NOMO-1 (cell line): Measurements from ENCODE around the gene IGFBP7.
A peak's percentile ranks its signal among the peaks of the same experiment; 100 is the strongest.

Experiments used
- DNase-seq, 2 experiments: peaks; one replicate each; lab custom pipeline; 2025; ENCODE audit not compliant: unreplicated experiment in 2 of 2; lab: John Stamatoyannopoulos, UW

IGFBP7 gene

DNA sequence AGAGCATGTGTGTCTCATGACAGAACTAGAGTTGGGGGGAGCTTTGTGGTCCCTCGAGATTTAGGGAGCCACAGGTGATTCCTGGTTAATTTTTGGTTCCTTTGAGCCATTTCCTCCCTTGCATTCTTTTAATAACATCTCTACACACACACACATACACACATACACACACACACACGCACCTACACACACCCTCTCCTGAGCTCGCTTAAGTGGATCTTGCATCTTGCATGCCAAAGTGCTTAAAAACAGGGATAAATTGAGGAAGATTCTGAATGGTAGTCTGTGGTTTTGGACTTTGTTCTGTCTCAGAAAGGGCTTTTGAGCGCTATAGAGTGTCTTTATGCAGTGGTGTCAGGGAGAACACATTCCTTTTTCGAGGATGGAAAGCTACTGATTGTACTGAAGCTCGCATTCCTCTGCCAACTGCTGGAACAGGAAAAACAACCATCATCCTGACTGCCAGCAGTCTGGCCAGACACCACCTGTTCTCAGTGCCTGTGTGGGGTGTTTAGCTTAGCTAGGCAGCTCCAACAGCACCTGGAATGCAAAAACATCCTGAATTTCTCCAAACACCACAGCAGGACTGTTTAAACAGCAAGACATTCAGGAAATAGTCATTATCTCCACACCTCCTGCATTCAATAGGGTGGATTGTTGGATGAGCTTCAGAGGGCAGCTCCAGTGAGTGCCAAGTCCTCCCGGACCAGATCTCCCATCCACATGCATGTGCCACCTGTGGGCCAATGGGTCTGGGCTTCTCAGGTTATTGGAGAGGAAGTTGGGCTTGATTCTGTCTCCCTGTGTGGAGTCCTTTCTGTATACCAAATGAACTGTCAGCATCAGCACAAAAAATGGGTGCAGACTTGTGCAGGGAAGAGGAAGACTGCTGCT is 21.9 kb upstream of the IGFBP7 start:
- DNase-seq, result no peak

DNA sequence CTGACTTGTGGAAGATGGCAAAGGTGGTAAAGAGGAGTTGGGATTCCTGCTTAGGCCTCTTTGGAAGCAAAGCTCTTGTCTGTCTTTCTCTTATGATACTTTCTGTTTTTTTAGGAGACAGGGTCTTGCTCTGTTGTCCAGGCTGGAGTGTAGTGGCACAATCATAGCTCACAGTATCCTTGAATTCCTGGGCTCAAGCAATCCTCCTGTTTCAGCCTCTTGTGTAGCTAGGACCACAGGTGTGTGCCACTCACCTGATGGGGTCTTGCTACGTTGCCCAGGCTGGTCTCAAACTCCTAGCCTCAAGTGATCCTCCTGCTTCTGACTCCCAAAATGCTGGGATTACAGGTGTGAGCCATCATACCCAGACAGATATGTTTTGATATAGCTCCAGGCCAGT is 19.3 kb upstream of the IGFBP7 start:
- DNase-seq, result no peak

DNA sequence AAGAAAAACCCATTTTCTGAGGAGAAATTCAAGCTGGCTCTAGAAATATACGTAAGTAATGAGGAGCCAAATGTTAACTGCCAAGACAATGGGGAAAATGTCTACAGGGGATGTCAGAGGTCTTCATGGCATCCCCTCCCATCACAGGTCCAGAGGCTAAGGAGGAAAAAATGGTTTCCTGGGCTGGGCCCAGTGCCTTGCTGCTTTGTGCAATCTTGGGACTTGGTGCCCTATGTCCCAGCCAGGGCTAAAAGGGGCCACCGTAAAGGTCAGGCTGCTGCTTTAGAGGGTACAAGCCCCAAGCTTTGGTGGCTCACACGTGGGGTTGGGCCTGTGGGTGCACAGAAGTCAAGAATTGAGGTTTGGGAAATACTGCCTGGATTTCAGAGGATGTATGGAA is 17.2 kb upstream of the IGFBP7 start:
- no peak for DNase-seq

DNA sequence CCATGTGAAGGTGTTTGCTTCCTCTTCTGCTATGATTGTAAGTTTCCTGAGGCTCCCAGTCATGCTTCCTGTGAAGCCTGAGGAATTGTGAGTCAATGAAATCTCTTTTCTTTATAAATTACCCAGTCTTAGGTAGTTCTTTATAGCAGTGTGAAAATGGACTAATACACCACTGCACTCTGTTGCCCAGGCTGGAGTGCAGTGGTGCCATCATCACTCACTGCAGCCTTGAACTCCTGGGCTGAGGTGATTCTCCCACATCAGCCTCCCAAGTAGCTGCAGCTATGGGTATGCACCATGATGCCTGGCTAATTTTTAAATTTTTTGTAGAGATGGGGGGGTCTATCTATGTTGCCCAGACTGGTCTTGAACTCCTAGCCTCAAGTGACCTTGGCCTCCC is 15.8 kb upstream of the IGFBP7 start:
- DNase-seq, result no peak

DNA sequence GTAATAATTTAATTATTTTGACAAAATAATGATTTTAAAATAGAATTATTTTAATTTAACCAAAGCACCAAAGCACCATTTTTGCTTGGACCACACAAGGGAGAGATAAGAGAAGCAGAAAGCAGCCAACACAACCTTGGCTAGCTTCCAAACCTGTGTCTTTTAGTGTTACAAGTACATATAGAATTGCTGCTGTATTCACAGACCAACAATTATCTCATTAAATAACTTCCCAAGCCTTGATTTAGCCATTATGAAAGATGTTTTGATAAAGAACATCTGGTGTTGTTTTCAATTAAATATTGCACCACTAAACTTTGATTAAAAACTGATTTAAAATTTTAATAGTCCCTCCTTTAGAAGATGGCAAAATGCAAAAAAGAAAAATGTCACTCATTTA is 14.0 kb upstream of the IGFBP7 start:
- no peak for DNase-seq

DNA sequence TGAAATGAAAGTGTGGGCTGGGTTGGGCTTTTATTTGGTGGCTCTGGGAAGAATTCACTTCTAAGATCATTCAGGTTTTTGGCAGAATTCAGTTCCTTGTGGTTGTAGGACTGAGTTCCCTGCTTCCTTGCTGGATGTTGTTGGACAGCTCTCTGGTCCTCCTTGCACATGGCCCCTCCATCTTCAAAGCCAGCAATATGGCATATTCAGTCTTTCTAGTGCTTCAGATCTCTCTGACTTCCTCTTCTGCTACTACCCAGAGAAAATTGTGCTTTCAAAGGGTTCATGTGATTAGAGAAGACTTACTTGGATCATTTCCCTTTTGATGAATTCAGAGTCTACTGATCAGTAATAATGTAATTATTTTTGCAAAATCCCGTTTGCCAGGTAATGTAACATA is 12.8 kb upstream of the IGFBP7 start:
- peak in 1 of 2 experiments; percentile 8 for DNase-seq

DNA sequence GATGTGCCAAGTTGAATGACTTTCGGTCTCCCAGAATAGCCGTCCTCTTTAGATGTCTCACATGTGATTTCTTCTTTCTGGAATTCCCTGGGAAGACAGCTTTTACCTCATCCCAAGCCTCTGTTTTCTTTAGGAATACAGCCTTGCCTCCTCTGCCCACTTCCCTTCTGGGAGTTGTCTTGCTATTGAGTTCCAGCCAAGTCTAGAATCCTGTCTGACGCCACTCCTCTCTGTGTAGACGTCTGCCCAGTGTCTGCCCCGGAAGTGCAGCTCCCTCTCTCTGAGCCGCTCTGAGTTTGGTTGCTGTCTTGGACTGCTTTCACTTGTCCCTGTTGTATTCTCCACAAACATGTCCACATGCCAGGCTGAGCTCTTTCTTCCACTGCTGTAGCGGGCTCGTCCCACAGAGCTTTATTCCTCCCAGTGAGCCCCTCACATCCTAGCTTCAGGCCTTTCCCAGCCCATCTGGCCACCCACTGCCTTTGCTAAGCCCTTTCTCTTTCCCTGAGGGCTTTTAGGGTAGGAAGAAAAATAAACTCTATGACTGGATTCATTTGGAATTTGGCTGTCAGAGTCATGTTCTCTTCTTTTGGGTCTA is 9.0 kb upstream of the IGFBP7 start:
- no peak for DNase-seq

DNA sequence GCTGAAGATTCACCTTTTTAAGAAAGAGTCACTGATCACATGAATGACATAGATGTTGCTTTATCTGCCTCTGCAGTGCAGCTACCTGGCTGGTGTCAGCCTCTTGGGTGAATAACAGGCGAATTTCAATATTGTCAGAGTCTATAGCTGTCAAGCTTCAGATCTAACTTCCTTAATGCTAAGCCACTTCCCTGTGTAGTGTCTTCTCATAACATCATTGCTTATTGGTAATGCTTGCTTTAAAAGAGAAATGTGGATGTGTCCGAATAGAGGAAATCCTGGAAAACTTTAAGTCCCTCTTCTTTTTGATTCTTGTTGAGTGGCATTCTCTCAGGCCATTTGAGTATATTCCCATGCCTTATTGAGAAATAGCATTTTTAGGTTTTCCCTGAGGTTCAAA is 7.3 kb upstream of the IGFBP7 start:
- DNase-seq, result peak; percentile 19 to 61

DNA sequence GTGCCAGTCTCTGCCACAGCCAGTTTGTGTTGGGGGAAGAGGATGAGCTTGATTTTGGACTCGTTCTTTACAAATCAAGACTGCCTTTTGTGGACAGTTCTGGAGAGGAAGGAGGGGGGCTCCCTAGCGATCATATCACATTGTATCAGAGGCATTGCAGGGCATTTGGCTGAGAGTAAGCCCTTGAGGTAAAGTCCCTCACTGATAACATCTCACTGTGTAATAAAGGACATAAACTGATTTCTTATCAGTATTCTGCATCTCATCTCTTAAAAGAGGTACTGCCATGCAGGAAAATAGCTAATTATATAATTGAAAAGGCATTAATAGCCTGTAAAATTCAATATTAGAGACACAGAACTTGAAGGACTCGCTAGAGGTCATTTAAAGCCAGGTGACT is 6.1 kb upstream of the IGFBP7 start:
- DNase-seq, result no peak

DNA sequence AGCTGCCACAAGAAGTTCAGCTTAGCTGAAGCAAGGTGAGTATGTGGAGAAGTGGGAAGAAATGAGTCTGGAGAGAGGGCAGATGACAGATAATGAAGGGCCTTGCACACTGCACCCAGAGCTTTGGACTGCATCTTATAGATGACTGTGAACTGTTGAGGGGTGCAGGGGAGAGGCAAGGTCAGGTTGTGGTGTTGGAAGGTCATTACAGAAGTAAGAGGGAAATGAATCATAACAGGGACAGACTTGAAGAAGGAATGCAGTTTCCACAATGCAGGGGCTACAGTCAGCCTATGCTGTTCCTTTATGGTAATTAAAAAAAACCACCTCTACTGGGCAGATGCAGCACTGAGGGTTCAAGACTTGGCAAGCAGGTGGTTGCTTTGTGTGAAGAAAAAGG is 4.8 kb upstream of the IGFBP7 start:
- no peak for DNase-seq

DNA sequence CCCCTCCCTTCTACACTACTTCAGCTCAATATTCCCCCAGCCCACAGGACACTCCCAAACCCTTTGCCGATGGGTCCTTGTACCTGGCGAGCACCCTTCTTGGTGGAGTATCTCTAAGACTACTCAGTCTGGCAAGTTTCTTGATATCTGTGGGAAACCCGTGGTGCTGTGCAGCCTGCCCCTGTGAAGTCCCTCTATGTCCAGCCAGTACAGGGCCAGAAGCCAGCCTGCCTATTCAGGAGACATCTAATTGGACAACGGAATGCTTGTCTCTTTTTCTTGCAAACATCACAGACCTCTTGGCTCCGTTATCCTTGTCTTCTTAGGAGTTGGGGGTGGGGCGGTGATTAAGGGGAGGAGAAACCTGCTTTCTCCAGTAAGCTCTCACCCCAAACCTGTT is 3.7 kb upstream of the IGFBP7 start:
- no peak for DNase-seq

DNA sequence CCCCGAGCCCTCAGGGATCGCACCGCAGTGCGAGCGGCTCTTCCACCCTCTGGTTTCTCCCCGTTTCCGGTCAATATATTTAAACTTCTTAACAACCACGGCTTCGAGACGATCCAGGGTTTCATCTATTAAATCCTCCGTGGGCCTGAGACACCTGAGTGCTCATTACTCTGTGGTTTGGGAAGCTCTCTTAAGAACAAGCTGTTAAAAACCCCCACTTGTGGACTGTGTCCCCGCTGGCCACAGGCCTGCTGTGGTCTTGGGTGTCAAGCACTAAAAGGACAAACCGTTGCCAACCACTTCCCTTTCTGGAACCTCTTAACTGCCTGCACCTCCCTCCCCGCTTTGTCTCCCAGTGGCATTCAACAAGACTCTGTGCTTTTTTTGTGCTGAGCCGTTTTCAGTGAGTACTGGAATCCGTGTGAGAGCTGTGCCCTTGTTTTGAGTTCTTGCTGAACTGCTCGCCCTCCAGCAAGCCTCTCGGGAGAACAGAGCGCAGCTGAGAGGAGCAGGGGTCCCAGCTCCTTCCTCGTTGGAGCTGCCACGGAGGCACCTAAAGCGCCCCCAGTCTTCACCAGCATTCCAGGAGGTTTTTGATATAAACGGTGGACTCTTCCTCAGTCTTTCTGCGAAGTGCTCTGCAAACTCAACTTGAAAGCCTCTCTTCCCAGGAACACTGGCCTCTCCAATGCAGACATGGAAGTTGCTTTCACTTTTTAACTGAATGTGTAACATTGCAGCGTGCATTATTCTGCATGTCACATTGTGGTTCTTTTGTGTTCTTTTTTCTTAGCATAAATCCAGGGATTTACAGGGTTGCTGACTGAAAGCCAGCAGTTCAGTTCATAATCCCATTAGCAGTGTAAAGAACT is 691 bp upstream of the IGFBP7 start:
- peak; percentile 91 to 96 for DNase-seq

DNA sequence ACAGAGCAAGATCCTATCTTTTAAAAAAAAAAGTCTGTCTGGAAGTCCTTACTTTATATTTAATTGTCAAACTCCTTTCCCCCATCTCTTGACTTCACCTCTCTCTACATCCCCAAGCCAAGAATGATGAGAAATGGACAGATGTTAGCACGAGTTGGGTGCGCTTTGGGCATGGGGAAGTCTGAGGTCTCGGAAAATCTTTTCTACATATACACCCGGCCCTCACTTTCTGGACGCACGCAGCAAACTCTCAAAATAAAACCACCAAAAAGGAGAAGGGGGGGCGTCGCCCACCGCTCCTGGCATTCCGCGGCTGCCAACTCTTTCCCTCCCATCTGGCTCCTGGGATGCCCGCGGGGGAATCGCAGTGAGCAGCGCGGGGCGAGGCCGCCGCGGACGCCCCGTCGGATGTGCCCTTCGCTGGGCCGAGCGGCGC is 756 bp downstream of the IGFBP7 start:
- DNase-seq, result peak; percentile 20 to 41

DNA sequence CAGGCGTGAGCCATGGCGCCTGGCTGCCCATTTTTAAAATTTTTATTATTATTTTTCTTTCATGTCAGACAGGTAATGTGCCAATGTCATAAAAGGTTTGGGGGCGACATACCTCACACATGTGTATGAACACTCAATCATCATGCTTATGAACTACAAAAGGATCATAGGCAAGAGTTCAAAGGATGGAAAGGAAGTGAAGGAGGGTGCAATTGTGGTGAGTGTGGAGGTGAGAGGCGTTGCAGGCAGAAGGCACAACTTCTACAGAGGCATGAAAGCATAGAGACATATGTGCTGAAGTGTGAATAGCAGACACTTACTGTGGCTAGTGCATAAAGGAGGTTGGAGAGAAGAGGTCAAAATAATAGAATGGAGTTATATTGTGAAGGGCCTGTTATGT is 4.0 kb downstream of the IGFBP7 start:
- DNase-seq, result no peak

DNA sequence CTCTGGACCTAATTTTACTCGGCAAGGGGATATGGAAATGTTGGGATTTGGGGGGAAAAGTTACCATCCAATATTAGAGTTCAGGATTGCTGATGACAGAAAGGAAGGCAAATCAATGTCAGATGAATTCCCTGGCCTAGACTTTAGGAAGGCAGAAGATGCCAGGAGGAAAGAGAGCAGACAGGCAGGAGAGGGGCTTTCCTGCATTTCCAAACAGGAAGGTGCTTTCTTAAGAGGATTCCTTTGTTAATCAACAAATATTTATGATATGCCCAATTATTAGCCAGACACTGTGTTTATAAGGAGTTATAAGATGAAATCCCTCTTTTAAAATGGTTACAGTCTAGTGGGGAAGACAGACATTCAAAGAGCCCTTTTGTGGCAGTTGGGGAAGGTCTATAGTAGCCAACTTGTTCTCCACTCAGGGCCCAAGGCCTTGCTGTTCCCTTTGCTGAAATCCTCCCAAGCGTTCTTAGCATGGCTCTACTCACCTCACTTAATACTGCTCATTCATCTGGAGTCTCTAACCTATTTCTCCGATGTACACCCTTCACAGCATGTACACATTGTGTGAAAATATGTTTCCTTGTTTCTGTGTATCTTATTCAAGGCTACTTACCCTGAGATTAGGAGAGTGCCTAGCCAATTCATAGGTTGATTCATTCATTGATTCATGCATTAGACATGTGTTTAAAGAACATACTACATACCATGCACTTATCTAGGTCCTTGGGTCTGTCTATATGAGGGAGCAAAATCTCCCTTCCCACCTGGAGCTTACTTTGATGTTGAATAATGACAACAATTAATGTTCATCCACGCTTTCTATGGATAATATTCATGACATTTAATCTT is 5.3 kb downstream of the IGFBP7 start:
- DNase-seq, result no peak

DNA sequence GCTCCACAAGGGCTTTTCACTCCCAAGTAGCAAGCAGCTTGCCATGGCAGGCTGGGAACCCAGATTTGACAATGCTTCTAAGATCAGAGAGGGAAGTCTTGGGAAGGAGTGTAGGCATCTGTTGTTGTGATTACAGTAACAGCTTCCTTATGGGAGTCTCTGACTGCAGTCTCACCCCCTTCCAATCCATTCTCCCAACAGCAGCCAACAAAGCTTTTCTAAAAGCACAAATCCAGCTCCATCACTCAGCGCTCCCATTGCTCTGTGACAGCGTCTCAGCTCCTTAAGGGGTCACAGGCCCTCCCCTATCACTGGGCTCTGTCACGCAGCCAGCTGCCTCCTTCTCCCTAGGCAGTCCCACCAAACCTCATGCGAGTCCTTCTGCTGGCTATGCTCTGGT is 7.1 kb downstream of the IGFBP7 start:
- no peak for DNase-seq

DNA sequence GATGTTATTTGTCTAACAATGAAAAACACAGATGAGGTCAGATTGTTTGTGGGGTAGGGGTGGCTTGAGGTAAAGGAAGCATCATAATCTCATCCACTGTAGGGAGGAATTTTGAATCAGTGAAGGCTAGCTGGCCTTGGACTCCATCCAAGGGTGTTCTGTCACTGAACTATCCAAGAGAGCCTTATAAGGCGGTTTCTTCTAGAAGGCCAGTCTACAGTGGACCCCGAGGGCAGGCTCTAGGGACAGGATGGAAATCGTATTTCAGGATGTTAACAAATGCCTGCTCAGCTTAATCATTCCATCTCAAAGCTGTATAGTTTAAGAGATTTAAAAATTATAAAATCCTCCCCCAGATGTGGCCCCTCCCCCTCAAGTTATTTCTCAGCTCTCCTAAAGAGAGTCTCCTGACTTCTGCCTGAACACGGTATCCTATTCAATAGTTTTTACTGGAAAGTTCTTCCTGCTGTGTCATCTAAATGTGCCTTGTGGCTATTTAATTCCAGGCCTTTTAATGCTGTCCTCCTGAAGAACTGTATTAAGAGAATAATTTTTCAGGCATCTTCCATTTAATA is 8.0 kb downstream of the IGFBP7 start:
- no peak for DNase-seq

DNA sequence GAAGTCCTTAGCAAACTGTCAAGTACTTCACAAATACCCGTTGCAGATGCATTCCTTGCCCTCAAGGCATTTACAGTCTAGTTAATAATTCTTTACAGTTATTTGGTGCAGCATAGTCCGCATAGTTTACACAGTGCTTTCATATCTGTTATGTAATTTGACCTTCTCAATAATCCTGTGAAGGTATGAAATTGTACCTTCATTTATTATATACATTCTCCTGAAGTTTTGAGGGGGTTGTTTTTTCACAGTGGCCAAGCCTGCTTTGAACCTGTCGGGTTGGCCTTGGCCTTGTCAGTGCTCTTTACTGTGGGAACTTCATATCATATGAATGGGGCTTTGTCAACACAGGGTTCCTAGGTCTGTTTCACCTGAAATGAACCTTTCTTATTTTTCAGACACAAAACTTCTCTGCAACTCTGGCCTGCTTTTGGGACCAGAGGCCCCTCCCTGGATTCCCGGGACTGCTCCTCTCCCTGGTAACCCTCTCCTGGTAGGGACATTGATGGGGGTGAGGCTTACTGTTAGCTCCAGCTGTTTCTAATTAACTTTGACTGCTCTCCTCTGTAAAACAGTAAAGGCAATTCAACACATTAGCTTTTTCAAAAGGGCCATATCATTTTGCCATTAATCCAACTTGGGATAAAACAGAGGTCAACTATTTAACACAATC is 9.1 kb downstream of the IGFBP7 start:
- DNase-seq, result no peak

DNA sequence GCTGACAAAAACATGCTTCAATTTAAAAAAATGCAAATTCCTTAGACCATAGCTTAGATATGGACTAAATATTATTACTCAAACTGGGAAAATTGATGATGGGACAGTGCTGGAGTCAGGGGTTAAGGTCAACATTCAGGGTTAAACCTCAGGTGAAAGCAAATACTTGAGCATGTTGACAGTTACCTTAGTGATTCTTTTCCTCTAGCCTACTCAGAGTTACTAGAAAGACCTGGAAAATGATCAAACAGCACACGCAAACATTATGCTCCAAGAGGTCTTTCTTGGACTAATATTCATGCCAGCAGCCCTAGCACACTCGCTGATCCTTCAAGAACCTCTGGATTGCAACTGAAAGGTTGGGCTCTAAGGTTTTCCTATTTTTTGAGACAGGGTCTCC is 10.8 kb downstream of the IGFBP7 start:
- DNase-seq, result no peak

DNA sequence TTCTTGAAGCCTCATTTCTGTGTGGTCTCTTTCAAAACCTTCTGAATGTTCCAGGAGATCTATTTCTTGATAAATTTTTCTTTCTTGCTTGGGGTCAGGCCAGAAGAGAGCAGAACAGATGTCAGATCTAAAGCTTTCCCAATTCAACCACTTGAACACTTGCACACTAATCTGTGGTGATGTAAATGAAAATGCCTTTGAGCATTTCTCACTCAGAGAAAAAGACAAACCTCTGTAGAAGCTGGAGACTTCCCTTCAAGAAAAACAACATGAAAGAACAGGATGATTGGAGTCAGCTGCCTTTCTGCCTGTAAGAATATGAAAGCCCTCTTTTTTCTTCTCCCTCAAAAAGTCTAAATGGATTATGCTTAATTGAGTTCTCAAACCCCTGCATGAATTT is 11.2 kb downstream of the IGFBP7 start:
- DNase-seq, result no peak
